ENCODE data around the gene FAT2. TPM values are rescaled to one million over a fixed set of nuclear protein-coding genes. Genes with fewer than 3 reads are reported as not detected.

Gene FAT2, protein sequence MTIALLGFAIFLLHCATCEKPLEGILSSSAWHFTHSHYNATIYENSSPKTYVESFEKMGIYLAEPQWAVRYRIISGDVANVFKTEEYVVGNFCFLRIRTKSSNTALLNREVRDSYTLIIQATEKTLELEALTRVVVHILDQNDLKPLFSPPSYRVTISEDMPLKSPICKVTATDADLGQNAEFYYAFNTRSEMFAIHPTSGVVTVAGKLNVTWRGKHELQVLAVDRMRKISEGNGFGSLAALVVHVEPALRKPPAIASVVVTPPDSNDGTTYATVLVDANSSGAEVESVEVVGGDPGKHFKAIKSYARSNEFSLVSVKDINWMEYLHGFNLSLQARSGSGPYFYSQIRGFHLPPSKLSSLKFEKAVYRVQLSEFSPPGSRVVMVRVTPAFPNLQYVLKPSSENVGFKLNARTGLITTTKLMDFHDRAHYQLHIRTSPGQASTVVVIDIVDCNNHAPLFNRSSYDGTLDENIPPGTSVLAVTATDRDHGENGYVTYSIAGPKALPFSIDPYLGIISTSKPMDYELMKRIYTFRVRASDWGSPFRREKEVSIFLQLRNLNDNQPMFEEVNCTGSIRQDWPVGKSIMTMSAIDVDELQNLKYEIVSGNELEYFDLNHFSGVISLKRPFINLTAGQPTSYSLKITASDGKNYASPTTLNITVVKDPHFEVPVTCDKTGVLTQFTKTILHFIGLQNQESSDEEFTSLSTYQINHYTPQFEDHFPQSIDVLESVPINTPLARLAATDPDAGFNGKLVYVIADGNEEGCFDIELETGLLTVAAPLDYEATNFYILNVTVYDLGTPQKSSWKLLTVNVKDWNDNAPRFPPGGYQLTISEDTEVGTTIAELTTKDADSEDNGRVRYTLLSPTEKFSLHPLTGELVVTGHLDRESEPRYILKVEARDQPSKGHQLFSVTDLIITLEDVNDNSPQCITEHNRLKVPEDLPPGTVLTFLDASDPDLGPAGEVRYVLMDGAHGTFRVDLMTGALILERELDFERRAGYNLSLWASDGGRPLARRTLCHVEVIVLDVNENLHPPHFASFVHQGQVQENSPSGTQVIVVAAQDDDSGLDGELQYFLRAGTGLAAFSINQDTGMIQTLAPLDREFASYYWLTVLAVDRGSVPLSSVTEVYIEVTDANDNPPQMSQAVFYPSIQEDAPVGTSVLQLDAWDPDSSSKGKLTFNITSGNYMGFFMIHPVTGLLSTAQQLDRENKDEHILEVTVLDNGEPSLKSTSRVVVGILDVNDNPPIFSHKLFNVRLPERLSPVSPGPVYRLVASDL (N-terminal part only)
- not detected in 2 replicates for total RNA-seq

DNA sequence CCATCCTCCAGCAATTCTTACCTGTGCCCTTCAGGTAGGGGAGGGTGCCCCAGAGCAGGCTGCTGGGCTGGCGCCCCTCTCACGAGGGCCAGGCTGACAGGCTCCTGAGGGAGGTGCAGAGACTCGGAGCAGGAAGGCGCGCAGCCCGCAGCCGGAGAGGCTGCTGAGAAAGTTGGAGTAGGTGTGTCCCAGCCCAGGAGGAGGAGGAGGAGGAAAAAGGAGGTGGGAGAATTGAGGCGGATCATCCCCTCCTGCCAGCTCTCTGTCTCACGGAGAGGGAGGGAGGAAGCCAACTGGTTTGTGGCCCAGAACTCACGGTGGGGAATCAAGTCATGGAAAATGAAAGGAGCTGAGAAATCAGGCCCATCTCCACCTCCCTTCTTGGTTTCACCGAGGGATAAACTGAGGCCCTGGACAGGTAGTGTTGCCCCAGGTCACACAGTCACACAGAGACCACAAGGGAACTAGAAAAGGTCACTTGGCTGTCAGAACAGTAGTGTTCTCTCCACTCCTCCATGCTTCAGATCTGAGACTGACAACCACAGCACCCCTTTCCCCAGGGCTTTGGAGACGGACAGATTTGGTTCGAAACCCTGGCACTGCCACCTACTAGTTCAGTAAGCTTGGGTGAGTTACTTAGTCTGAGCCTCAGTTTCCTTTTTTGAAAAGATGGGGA, at the start of gene FAT2:
FAT2 (minus strand) TSS at position 188 of the 676 bp plus-strand sequence. CDS start 22,400 bp downstream, outside the sequence.
- intact Hi-C loops (cut with micrococcal nuclease) = no loop called here

DNA sequence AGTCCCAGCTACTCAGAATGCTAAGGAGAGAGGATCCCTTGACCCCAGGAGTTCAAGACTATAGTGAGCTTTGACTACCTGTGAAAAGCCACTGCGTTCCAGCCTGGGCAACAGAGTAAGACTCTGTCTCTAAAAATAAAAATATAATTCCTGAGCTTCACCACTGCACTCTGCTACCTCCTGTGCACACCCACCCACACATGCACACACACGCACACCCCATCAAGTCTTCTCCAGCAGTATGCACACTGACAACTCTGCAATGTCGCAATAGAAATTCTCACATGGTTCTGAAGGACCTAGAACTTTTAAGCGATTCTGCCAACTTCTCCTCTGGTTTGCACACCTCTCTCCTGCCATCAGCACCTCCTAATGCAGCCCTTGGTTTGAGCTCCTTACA, 47.5 kb upstream of the FAT2 start:
- intact Hi-C loops (cut with micrococcal nuclease) = no loop called here

DNA sequence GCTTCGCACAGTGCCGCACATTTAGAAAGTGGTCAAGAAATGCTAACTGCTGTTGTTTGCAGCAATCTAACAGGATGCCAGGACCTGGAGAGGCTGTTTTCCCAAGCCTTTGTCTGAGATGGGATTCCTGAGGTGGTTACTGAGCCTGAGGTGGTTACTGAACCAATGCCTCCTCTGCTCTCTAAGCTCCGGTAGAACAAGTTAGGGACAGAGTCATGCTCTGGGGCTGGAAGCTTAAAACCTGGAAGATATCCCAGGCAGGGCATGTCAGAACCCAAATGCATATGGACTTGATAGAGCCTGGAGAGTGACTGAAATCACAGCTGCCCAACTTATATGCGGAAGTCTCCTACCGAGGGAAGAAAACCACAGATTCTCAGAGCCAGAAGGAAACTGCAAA, 46.5 kb upstream of the FAT2 start:
- intact Hi-C loops (cut with micrococcal nuclease) = no loop called here

DNA sequence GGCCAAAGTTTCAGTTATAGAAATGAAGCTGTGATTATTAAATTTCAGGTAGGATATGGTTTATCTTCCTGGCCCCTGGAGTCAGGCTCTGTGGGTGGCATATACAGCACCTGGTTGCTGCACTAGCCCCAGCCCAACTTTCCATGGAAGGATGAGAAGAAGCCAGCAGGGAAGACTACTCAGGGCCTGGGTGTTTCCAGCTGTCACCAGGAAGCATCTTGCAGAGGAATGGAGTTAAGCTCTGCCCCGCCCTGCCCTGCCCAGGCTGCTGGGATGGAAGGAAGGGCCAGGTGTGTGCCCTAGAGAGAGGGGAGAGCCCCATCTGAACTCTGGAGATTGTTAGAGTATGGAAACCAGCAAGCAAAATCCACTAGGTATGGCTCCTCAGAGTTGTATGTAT, 42.8 kb upstream of the FAT2 start:
- intact Hi-C loops (cut with micrococcal nuclease) = no loop called here

DNA sequence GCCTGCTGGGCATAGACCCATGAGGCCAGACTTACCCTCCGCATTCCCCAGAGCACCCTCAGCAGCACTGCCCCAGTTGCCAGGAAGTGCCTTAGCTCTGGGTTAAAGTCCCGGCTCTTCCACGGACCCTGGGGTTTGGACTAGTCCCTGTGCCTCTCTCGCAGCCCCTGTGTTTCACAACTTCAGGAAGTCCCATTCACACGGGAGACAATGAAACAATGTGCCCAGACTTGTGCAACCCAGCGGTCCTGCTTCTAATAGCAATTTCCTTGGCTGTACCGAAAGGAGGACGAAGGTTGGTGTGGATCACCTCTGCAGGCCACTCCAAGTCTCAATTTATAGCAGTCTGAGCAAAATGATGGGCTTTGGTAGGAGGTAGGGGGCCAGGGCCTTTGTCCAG, 41.8 kb upstream of the FAT2 start:
- intact Hi-C loops (cut with micrococcal nuclease) = no loop called here

DNA sequence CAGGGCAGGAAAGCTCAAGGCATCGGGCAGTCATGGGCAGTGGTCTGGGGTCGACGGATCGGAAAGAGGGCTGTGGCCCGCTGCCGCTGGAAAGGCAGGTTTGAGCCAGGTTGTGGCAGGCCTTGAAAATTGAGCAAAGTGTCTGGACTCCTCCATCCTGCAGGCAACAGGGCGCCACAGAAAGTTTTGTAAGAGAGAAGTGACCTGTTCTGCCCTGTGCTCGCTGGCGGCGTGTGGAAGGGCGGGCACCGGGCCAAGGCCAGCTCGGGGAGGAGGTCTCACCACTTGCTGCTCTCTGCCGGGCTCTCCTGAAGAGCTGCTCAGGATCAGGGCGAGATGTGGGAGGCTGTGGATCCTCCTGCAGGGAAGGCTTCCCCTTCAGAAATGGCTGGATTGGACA, 41.4 kb upstream of the FAT2 start:
- intact Hi-C loops (cut with micrococcal nuclease) = no loop called here

DNA sequence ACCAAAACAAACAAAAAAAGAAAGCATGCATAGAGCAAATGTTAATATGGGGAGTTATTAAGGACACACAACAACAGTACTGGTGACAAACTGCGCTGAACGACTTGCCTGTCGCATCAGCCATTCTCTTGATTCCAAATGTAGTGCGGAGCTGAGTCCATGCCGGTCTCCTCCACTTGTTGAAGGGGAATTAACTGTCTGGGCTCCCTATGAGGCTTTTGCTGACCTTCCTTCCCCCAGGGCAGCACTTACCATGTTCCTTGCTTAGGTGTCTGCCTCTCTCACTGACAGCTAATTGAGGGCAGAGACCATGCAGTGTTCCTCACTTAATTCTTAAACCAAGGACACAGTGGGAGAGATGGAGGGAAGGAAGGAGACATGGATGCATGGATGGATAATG, 40.8 kb upstream of the FAT2 start:
- intact Hi-C loops (cut with micrococcal nuclease) = no loop called here

DNA sequence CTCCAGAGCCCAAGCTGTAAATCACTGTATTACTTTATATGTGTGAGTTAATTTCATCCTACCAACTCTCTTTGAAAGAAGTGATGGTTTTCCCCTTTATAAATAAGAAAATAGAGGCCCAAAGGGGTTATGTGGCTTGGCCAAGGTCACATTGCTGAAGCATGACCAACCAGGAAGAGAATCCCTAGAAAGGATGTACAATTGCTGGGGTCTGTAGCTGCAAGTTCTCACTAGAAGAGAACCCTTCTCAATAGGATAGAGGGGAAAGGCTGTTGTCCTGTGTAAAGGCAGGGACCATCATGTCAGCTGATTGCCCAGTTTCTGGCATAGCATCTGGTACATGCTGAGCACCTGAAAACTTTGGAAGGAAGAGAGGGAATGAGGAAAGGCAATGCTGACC, 39.0 kb upstream of the FAT2 start:
- intact Hi-C loops (cut with micrococcal nuclease) = no loop called here

DNA sequence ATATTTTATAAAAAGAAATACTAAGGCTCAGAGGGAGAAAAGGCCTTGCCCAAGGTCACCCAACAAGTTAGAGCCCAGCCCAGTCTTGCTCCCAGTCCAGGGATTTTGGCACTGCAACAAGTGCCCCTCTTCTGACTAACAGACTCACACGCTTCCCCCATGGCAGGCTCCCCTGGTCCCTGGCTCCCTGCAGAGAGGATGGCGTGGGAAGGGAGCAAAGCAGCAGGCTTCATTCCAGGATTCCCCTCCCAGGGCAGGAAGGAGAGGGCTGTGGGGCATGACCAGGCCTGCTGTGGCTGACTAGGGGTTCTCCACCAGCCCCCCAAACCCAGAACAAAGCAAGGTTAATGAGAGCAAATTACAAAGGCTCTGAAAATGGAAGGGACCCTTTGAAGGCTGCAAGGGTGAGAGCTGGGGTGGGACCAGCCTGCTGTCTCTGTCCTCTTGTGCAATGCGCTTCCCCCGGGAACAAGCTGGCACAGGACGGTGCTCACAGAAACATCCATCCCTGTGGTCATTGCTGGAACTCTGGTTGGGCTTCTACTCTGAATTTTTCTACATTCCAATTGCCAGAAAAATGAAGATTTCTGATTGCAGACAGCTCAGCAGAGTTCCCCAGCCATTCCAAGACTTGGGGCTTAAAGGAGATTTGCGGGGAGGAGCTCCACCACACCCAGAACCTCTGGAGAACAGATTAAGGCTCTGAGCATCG, 37.1 kb upstream of the FAT2 start:
- intact Hi-C loops (cut with micrococcal nuclease) = no loop called here

DNA sequence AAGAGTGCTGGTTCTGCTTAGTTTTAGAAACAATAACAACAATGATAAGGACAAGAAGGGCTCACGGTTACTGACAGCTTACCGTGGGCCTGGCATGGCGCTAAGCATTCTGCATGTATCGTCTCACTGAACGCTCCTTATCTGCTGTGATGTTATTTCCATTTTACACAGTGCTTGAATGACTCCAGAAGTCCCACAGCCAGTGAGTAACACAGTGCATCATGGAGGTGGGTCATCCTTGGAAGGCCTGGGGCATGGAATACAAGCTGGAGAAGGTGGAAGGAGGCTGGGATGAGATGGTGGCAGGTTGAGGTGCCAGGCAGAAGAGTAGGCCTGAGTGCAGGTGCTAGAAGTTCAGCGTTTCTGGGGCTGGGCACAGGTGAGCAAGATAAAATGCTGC, 36.5 kb upstream of the FAT2 start:
- intact Hi-C loops (cut with micrococcal nuclease) = no loop called here

DNA sequence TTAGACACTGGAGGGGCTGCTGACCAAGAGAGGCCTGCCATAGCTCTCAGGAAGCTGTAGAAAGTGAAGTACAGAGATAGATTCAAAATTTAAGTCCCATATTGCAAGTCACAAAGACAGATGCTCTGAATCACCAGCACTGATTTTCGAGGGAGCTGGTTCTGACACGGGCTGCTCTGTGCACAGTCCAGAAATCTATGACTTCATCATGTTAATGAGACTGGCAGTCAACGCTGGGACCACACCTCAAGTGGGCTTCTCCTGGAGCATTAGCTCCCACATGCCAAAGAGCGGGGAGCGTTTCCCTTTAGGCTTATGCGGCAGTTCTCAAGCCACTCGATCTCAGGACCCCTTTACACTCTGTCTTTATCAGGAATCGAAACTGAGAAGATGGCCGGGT, 34.2 kb upstream of the FAT2 start:
- intact Hi-C loops (cut with micrococcal nuclease) = no loop called here

DNA sequence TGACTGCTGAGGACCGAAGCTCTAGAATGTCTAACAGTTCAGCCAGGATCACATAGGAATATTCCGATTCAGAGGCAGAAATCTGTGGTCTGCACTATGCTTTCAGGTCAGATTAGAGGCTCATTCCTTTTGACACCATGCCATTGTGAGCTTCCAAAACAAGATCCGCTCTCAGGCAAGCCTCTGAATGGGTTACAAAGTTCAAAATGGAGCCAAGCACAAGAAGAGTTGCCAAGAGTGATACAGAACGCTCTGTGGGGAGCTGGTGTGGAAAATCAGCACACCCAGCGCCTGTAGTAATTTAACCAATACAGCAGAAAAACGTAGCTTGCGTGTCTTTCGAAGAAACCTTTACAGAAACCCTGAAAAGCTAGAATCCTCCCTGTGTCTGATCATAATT, 33.3 kb upstream of the FAT2 start:
- intact Hi-C loops (cut with micrococcal nuclease) = no loop called here

DNA sequence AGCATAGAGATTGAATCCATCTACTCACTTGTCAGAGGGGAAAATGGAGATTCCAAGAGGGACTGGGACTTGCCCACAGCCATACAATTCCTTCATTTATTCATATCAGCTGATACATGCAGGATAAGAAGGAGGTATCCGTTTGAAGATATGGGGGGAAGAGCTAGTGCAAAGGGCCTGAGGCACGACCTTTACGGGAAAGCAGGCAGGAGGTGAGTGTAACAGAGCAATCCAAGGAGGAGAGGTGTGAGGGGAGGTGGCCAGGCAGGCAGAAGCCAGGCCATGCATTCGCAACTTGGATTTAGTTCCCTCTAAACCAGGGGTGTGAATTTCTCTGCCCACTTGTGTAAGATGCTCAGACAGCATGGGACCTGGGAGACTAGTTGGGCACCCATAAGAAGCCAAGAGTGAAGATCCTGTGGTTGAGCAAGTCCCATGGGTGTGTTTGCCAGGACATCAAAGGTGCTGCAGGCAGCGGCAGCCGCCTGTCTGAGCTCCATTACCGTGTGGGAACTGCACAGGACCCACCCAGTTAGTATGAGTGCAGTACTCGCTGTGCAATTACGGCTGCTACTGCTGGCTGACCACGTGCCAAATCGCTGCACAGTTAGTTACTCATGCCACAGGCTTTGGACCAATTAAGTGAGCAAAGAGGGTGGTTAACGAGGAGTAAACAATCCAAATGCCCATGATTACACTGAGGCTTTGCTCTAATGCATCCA, 31.4 kb upstream of the FAT2 start:
- intact Hi-C loops (cut with micrococcal nuclease) = no loop called here

DNA sequence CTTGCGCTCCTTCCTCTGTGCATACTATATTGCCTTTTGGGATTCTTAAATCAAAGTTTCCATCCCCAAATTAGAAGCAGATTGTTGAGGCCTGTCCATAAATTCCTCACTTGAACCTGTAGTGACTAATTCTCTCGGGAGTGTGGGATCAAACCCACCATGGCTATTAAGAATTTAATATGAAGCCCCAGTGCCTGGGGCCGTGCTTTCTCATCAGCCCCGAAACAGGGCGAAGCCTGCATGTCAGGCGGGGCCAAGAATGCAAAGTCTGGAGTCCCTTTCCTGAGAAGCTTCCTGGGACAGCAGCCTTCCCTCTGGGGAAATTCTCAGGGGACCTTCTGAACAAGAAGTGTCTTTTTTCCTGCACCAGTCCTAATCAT, 29.3 kb upstream of the FAT2 start:
- intact Hi-C loops (cut with micrococcal nuclease) = no loop called here

DNA sequence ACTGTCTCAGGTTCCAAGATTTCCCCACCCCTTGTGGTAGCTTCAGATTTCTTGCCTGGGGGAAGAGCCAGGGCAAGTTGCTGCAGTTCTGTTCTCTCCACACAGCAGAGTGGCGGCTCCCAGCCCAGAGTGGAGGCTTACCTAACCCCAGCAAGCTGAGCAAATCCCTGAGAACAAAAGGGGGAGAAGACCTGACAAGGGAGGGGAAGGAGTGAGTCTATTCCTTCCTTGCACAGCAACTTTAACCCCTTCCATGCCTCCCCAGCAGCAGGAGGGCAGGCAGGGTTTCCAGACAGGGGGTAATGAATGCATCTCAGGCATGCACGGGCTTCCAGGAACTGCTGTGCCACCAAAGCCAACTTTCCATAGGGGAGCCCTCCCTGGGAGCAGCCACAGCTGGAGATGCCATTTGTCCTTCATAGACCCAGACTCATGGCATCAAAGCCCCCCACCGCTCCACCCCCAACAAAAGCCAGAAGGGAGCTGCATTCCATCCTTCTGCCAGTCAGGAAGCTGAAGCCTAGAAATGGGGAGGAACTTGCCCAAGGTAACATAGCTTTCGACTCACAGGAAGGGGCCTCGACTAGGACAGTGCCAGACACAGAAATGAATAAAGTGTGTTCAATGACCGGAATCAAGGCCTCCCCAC, 28.8 kb upstream of the FAT2 start:
- intact Hi-C loops (cut with micrococcal nuclease) = no loop called here

DNA sequence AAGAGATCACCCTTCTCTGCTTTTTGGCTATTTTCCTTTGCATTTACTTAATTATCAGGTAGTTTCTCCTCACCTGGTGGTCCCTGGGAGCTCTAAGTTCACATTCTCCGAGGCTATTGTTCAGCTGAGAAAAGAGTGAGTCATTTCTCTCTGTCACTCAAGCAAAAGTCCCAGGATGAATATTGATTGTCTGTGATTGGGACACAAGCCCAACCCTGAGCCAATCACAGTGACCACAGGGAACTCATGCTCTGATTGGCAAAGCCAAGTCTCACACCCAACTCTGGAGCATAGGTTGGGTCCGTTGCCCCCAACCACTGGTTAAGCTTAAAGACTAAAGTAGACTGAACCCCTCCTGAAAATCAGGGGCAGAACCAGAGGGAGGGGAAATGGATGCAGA, 27.8 kb upstream of the FAT2 start:
- intact Hi-C loops (cut with micrococcal nuclease) = no loop called here

DNA sequence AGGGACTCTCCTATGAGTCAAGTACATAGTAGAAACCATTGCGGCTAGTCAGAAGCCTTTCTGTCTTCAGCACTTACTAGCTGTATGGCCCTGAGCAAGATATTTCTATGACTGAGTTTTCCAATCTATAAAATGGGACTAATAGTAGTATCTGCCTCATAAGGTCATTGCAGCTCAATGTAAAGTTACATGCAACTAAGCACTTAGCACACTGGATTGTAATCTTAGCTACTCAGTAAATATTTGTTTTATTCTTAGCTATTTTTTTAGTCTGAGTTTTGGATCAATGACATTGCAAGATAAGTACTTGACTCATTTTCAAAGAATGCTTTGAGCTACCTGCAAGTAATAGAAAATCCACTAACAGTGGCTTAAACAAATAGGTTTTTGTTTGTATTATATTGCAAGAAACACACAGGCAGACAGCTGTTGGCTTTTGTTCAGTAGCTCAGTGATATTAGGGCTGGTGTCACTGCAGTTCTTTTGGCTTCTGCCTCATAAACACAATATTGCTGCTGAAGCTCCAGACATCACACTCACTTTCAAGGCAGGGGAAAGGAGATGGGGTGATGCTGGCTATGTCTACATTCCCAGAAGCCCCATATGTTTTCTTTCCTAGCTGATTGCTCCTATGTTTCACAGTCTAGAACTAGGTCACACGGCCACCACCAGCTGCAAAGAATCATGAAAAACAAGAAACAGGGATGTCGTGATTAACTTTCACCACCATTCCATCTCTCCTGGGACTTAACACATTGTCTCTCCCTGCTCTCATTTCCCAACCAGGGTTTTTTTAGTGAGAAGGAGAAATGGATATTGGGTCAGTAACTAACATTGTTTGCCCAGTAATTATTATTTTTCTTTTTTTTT, 26.9 kb upstream of the FAT2 start:
- intact Hi-C loops (cut with micrococcal nuclease) = no loop called here

DNA sequence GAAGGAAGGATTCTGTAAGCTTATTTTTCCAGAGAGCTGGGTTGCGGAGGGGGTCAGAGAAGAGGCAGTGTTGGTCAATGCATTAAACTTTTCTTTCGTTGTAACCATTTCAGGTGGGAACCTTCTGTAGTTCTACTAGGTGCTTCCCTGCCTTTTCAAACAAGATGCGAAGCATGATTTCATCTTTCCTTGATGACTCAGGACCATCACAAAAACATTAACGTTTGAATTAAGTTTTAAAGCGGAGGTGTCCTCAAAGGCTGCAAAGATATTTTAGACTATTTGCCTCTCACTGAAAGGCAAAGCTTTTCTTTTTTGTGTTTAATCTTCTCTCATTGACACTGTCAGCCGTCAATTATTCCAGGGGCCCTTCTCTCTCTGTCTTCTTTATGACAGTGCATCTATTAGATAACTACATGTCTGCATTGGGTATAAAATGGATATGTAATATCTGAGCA, 26.3 kb upstream of the FAT2 start:
- intact Hi-C loops (cut with micrococcal nuclease) = no loop called here
